Lung (tissue), 12 donors: ENCODE data around the gene SHISA6. TPM values are rescaled to one million over a fixed set of nuclear protein-coding genes. Genes with fewer than 3 reads are reported as not detected.

ENCODE experiments used
- ATAC-seq: fragments of 200-7000 bp; cut with Tn5 transposase; one replicate; pipeline ENCODE4 v1.9.1; 2020; ENCODE audit warnings: moderate number of reproducible peaks; ENCODE audit not compliant: insufficient read depth, low FRiP score
- DNase-seq, 3 donors: peaks; one replicate each; pipeline ENCODE4 v3.0.0-alpha.2; 2013 to 2017
- H3K27ac ChIP-seq, 2 donors: one replicate each; pipeline ENCODE4 v1.5.1; 2013; ENCODE audit warnings: mild to moderate bottlenecking in 2 of 2, moderate library complexity in 2 of 2, control low read depth in 1 of 2, inconsistent platforms in 1 of 2, low read depth in 1 of 2, low read length in 1 of 2
- H3K27me3 ChIP-seq, 3 donors: one replicate each; pipeline ENCODE4 v1.5.1; 2013; ENCODE audit warnings: low read length in 2 of 3; ENCODE audit not compliant: control insufficient read depth in 3 of 3, insufficient read depth in 3 of 3
- H3K36me3 ChIP-seq, 4 donors: one replicate each; pipeline ENCODE4 v1.5.1; 2013; ENCODE audit warnings: low read length in 4 of 4, mild to moderate bottlenecking in 1 of 4, moderate library complexity in 1 of 4; ENCODE audit not compliant: control insufficient read depth in 4 of 4, insufficient read depth in 4 of 4
- H3K4me1 ChIP-seq, 5 donors: one replicate each; pipeline ENCODE4 v1.5.1; 2013; ENCODE audit warnings: low read length in 5 of 5, mild to moderate bottlenecking in 2 of 5, moderate library complexity in 1 of 5; ENCODE audit not compliant: control insufficient read depth in 5 of 5, insufficient read depth in 5 of 5
- H3K4me3 ChIP-seq: one replicate; pipeline ENCODE4 v1.5.1; 2013; ENCODE audit warnings: mild to moderate bottlenecking, control low read depth, moderate library complexity
- H3K9ac ChIP-seq, 2 donors: one replicate each; pipeline ENCODE4 v1.5.1; 2013; ENCODE audit warnings: low read length in 2 of 2, control low read depth in 1 of 2; ENCODE audit not compliant: insufficient read depth in 1 of 2
- H3K9me3 ChIP-seq, 4 donors: one replicate each; pipeline ENCODE4 v1.5.1; 2013; ENCODE audit warnings: low read length in 3 of 4, mild to moderate bottlenecking in 1 of 4, moderate library complexity in 1 of 4; ENCODE audit not compliant: control insufficient read depth in 4 of 4, insufficient read depth in 3 of 4
- CTCF ChIP-seq: IDR thresholded peaks from 2 replicates; pipeline ENCODE4 v1.5.1; 2012; ENCODE audit warnings: mild to moderate bottlenecking; ENCODE audit errors: control extremely low read depth, extremely low read depth
- WGBS, 2 donors: extraction: QIAGEN DNeasy Blood & Tissue Kit; methylation state at CpG; one replicate each; pipeline ENCODE4 v1.1.7; 2013; 5-methylcytosine and 5-hydroxymethylcytosine counted together
- polyA plus RNA-seq, 2 donors: library from polyadenylated mRNA; stranded (reverse); fragments of 200-250 nt; gene quantifications; one replicate each; pipeline ENCODE4 v1.2.1, GENCODE V29; 2013
- total RNA-seq, 2 donors: library from RNA; depleted of rRNA in 1 of 2; stranded (reverse); fragments of >200 nt in 1 of 2; gene quantifications; one replicate each; pipeline ENCODE4 v1.2.1, GENCODE V29; 2014 to 2021
- donor health status: control.
- donor health status: control.
- donor health status: Bipolar disorder and iron deficiency.
- donor health status: healthy.
- donor health status: DM: yes; HTN: yes; CAD: no.

SHISA6 gene
- total and polyA plus RNA-seq, 4 donors, result 0.03 to 0.34 (median 0.11) TPM

GRCh38 chr17:11598274-11599221 is 357.5 kb downstream of the SHISA6 start, which contains the start of gene DNAH9:
Gene DNAH9, plus strand, starts transcription at chr17:11598470. Its CDS starts 29 bp downstream, at chr17:11598499.
- peaks cover 0 to 6% (median 1%) of the 10 kb centered on the region in 4 donors for H3K9me3 ChIP-seq
- H3K27me3 ChIP-seq, result no peaks in the 10 kb centered on the region
- peak; percentile 96 to 97 (median 96) for DNase-seq
- peaks cover 0 to 4% (median 0%) of the 10 kb centered on the region in 5 donors for H3K4me1 ChIP-seq
- no peak for TF ChIP-seq CTCF
- WGBS, 2 donors, result 3 to 5% methylated on average over 61 to 84 of the region's 84 CpGs
- ATAC-seq, result peak; percentile 98
- H3K36me3 ChIP-seq, result no peaks in the 10 kb centered on the region
- H3K27ac ChIP-seq, result peak within 1 kb of the TSS in 1 of 2 donors; percentile 82
- peak within 1 kb of the TSS; percentile 55 for H3K4me3 ChIP-seq
- peak within 1 kb of the TSS in 1 of 2 donors; percentile 53 for H3K9ac ChIP-seq

- Histone ChIP-seq H3K9me3 (peaks cover 0 to 4% (median 0%) of the 10 kb centered on the region in 4 donors), H3K36me3 (no peaks in the 10 kb centered on the region), H3K4me3 (no peak overlapping the region), H3K27ac (no peak overlapping the region), H3K4me1 (peaks cover 0 to 4% (median 0%) of the 10 kb centered on the region in 5 donors), H3K27me3 (no peaks in the 10 kb centered on the region), H3K9ac (no peak overlapping the region)
- 71% methylated on average over 5 of the region's 5 CpGs for WGBS, 2 donors
- TF ChIP-seq CTCF, result no peak
- no peak for ATAC-seq
- DNase-seq, result no peak
These were observed 360.6 kb downstream of the SHISA6 start for GRCh38 chr17:11601661-11602060.

GRCh38 chr17:11608396-11608795 is 367.4 kb downstream of the SHISA6 start:
- no peak for TF ChIP-seq CTCF
- ATAC-seq (peak; percentile 72), DNase-seq (peak; percentile 87 to 94 (median 94))
- H3K4me1 ChIP-seq, result peaks cover 0 to 14% (median 0%) of the 10 kb centered on the region in 5 donors
- peak overlapping the region in 1 of 2 donors; percentile 34 for H3K9ac ChIP-seq
- WGBS, 2 donors, result 31 to 60% methylated on average over 6 of the region's 6 CpGs
- peaks cover 0 to 2% (median 0%) of the 10 kb centered on the region in 4 donors for H3K9me3 ChIP-seq
- peak overlapping the region in 1 of 2 donors; percentile 23 for H3K27ac ChIP-seq
- no peak overlapping the region for H3K4me3 ChIP-seq
- no peaks in the 10 kb centered on the region for H3K36me3 ChIP-seq
- no peaks in the 10 kb centered on the region for H3K27me3 ChIP-seq
